ENCODE measurements around the gene ELF1. TPM values are rescaled to one million over a fixed set of nuclear protein-coding genes. Genes with fewer than 3 reads are reported as not detected.
A peak's percentile ranks its signal among the peaks of the same experiment; 100 is the strongest.

ELF1 gene
- total and polyA plus RNA-seq, 11 donors: 7.7 to 75.4 (median 33.5) TPM

GRCh38 chr13:41012536-41012935 lies 6.6 kb downstream of the ELF1 start:
- no peak for ATAC-seq
- DNase-seq: no peak
- peaks cover 0 to 79% (median 14%) of the 10 kb centered on the region in 12 donors for H3K4me1 ChIP-seq
- TF ChIP-seq CTCF (IDR thresholded peaks at IDR 0.05) (no peak), POLR2A (IDR thresholded peaks at IDR 0.05) (no peak)
- peaks cover 0 to 3% (median 0%) of the 10 kb centered on the region in 9 donors for H3K36me3 ChIP-seq
- H3K27me3 ChIP-seq: no peaks in the 10 kb centered on the region
- 66 to 95% (median 80%) methylated on average over 2 of the region's 2 CpGs for WGBS, 4 donors
- no peaks in the 10 kb centered on the region for H3K9me3 ChIP-seq
- H3K4me3 ChIP-seq: no peak overlapping the region
- no peak overlapping the region for H3K27ac ChIP-seq
- intact Hi-C loops (cut with DNase I): no loop called here

GRCh38 chr13:41011382-41011956 lies 7.6 kb downstream of the ELF1 start:
- no peak overlapping the region for H3K4me3 ChIP-seq
- ATAC-seq (no peak), DNase-seq (no peak)
- intact Hi-C loops (cut with DNase I): no loop called here
- H3K36me3 ChIP-seq: peaks cover 0 to 3% (median 0%) of the 10 kb centered on the region in 9 donors
- H3K9me3 ChIP-seq: no peaks in the 10 kb centered on the region
- no peak overlapping the region for H3K27ac ChIP-seq
- TF ChIP-seq CTCF (IDR thresholded peaks at IDR 0.05) (no peak), POLR2A (IDR thresholded peaks at IDR 0.05) (no peak)
- H3K27me3 ChIP-seq: no peaks in the 10 kb centered on the region
- peaks cover 0 to 83% (median 12%) of the 10 kb centered on the region in 12 donors for H3K4me1 ChIP-seq
- 82 to 96% (median 90%) methylated on average over 4 of the region's 4 CpGs for WGBS, 4 donors

GRCh38 chr13:41008349-41008980 lies 10.7 kb downstream of the ELF1 start:
- TF ChIP-seq CTCF (IDR thresholded peaks at IDR 0.05) (no peak), POLR2A (IDR thresholded peaks at IDR 0.05) (no peak)
- H3K36me3 ChIP-seq: peaks cover 0 to 3% (median 0%) of the 10 kb centered on the region in 9 donors
- no peak overlapping the region for H3K4me3 ChIP-seq
- intact Hi-C loops (cut with DNase I): no loop called here
- no peaks in the 10 kb centered on the region for H3K9me3 ChIP-seq
- ATAC-seq: no peak
- H3K27ac ChIP-seq: peak overlapping the region in 1 of 12 donors; percentile 19
- 87 to 100% (median 94%) methylated on average over 2 of the region's 2 CpGs for WGBS, 4 donors
- no peaks in the 10 kb centered on the region for H3K27me3 ChIP-seq
- peaks cover 0 to 84% (median 19%) of the 10 kb centered on the region in 12 donors for H3K4me1 ChIP-seq
- DNase-seq: no peak

GRCh38 chr13:41007744-41008128 lies 11.4 kb downstream of the ELF1 start:
- H3K4me3 ChIP-seq: no peak overlapping the region
- DNase-seq (no peak), ATAC-seq (peak in 1 of 4 donors; percentile 43)
- no peak for TF ChIP-seq POLR2A (IDR thresholded peaks at IDR 0.05)
- no peak for TF ChIP-seq CTCF (IDR thresholded peaks at IDR 0.05)
- H3K4me1 ChIP-seq: peaks cover 0 to 82% (median 22%) of the 10 kb centered on the region in 12 donors
- H3K36me3 ChIP-seq: no peaks in the 10 kb centered on the region
- H3K27me3 ChIP-seq: no peaks in the 10 kb centered on the region
- H3K27ac ChIP-seq: peak overlapping the region in 1 of 12 donors; percentile 19
- H3K9me3 ChIP-seq: no peaks in the 10 kb centered on the region
- intact Hi-C loops (cut with DNase I): no loop called here
- 75 to 89% (median 77%) methylated on average over 3 of the region's 3 CpGs for WGBS, 4 donors
